Measurements from ENCODE around the gene ZMYM3.
"Not testable (repeated sequence)": the region's sequence is repeated elsewhere in the genome, so short reads cannot be mapped to it uniquely, and the experiment has no call there.

ZMYM3 gene

DNA sequence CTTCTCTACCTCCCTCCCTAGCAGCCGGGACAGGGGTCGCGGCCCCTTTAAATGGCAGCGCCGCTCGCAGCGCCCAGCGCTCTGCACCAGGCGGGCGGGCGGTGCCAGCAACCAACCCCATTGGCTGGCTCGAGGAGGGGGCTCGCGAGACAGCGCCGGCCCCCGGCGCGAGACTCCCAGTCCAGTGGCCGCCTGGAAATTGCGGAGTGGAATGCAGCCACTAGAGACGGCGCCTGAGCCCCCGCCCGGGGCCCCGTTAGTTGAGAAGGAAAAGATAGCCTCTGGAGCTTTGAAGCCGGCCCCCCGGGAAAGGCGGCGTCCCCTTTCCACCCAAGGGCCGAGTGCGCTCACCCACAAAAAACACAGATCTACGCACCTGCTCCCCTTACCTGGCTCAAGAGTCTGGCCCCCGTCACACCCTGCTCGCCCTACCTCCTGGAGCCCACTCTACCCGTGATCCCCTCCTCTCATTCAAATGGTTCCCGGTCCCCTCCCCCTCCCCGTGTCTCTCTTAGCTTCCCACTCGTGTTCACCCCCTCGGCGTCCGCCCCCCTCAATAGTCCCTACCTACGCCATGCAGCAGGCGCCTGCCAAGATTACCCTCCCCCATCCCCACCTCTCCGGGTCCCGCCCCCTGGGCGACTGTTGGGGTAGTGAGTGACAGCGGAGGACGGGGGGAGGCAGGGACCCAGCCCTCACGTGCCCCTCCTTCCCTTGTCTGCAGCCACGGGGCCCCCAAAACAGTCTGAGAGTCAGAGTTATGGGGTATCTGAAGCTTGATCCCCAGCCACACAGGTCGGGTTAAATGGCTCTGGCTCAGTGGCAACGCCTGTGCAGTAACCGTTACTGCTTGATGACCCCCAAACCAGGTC is at the start of gene ZMYM3:
Gene ZMYM3, minus strand, starts transcription at position 49 of the 872 bp plus-strand sequence. CDS start 885 bp downstream, outside the sequence.
- peak; percentile 38 for DNase-seq

DNA sequence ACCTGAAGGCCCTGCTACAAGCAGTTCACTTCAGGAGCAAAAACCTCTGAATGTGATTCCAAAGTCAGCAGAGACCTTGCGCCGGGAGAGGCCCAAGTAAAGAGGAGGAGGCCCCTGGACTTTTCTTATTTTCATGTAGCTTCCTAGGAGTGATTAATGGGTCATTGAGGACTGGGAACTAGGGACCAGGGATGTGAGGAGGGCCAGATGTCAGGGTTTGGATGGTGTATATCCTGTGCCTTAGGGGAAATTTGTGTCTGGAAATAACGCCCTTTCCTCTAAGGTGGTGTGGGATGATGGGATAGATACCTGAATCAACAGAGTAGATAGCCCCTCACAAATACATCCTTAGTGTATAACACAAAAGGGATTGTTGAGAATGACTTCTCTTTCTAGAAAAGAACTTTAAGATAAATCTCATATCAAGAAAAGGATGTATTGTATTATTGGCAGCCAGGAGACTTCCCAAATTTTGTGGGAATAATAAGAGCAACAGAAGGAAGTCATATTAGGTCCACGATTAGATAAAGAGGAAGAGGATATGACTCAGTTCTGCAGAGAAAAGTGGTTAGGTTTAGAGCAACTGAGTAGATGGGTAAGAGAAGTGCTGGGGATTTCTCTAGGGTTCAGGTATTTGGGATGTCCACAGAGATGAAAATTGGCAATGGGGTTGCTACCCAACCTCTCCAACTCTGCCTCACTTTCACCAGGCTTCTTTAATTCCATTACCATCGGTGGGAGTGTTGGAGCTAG is 48.7 kb upstream of the ZMYM3 start:
- no peak for DNase-seq

DNA sequence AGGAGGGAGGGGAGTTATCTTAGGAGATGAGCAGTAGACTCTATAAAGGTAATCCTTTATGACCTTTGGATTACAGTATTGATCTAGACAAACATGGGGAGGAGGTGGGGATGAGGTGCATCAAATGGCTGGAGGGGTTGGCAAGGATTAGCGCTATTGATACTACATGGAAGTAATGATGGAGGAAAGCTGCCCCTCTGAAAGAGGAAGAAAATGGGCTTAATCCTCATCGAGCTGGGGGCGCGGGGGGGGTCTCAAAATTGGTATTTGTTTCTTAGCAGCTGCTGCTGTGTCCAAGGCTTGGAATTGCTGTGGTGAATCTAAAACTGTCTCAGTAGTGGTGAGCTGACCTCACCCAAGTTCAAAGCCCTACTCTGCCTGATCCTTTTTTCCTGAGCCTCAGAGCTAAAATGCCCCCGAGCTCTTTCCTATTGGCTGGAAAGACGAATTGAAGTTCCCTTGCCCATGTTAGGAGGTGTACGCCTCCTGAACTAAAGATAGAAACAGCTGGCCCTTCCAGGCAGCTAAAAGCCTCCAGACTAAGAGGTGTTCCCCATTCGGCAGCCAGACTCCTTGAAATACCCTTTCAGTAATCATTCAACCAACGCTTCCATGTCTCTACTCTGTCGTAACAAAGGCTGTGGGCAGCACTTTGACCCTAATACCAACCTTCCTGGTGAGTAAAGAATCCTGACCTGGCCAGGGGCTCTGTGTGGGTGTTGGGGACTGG is 47.4 kb upstream of the ZMYM3 start, which contains the start of gene ITGB1BP2:
Gene ITGB1BP2, plus strand, starts transcription at position 556 of the 730 bp plus-strand sequence. Its CDS starts 57 bp downstream, at position 613.
- DNase-seq, result no peak

DNA sequence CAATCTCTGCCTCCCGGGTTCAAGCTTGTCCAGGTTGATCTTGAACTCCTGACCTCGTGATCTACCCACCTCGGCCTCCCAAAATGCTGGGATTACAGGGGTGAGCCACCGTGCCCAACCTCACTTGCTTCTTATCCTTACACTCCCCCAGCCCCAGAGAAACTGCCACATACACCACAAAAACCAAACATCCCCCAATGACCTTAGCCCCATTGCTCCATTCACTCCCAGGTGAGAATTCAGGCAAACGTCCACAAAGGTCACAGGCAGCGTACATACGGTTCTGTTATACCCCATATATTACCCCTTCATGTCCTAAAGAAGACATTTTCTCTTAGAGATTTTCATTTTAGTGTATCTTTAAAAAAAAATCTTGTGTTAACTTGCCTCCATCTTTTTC is 46.6 kb upstream of the ZMYM3 start:
- not testable (repeated sequence) for DNase-seq

DNA sequence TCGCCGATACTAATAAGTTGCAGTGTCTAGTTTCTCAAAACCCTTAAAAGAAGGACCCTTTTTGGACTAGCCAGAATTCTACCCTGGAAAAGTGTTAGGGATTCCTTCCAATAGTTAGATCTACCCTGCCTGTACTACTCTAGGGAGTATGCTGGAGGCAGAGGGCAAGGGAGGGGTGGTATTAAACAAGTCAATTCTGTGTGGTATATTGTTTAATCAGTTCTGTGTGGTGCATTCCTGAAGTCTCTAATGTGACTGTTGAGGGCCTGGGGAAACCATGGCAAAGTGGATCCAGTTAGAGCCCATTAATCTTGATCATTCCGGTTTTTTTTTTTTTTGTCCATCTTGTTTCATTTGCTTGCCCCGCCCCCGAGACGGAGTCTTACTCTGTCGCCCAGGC is 46.1 kb upstream of the ZMYM3 start:
- DNase-seq, result not testable (repeated sequence)

DNA sequence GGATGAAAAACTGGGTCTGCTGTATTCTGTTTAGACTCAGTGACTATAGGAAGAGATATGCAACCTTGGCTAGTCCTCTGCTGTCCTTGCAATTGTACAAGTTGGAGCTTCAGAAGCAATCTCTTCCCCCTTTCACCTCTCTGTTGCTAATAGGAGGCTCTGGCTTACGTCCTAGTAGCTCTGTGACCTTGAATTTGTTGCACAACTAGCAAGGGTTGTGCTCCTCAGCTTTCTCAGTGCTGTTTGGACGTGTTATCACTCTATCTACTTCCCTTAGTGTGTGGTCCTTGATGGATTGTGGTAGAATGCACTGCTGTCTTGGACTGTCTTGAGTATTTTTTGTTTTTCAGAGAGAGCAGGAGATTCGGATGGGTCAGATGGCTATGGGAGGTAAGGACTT is 44.2 kb upstream of the ZMYM3 start:
- DNase-seq, result no peak

DNA sequence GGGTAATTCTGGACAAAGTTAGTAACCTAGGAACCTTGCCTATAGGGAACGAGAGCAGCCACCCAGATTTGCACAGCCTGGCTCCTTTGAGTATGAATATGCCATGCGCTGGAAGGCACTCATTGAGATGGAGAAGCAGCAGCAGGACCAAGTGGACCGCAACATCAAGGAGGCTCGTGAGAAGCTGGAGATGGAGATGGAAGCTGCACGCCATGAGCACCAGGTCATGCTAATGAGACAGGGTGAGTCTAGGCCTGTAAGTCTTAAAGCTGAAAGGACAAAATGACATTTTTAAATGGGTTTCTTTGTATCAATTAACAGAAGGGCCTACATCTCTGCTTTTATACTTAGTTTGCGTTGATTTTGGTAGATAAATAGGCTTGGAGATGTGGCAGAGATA is 42.9 kb upstream of the ZMYM3 start:
- DNase-seq, result no peak

DNA sequence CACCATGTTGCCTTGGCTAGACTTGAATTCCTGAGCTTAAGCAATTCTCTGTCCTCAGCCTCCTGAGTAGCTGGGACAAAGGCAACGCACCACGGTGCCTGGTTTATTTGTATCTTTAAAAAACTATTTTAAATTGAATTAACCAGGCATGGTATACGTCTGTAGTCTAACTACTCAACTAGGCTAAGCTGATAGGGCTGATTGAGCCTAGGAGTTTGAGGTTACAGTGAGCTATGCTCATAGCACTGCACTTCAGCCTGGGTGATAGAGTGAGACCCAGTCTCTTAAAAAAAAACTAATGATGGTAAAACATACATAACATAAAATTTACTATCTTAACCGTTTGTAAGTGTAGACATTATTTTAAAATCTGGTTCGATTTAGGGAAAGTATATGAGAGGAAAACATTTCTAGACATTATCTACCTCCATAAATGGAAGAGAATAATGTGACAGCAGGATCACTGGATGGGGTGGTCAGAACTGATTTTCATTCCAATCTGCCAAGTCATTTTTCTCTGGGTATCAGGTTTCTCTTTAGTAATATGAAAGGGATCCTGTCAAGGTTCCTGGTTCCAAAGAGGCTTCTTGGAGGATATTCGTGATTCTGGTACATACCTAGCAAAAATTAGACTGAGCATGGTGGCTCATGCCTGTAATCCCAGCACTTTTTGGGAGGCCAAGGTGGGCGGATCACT is 38.9 kb upstream of the ZMYM3 start:
- no peak for DNase-seq

DNA sequence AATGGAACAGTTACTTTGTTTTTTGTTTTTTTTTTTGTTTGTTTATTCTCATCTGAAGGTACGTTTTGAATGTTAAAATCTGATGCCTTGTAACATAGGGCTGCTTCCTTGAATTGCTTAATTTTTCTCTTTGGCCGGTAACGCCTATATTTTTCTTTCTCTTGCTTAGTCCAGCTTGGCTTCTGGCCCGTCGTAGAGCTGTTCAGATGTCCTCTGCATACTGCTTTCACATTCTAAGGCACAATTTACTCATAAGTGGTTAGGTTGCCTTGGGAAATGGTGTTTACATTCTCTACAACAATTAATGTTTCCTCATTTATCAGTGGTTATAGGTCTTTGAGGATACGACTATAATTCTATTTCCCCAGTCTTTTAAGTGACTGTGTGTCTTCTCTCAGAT is 37.4 kb upstream of the ZMYM3 start:
- no peak for DNase-seq

DNA sequence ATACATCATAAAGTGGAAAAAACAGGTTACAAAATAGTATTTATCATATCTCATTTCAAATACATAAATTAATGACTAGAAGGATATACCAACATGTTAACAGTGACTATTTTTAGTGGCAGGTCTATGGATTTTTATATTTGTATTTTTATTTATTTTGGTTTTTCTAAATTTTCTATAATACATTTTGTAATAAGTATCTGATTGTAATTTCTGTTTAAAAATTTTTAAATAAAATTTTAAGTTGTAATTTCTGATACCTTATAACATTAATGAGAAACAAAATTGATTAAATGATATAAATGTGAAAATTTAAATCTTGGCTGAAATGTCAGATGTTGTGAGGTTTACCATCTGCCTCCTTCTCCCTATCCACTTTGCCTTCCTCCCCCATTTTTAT is 32.0 kb upstream of the ZMYM3 start:
- DNase-seq, result no peak

DNA sequence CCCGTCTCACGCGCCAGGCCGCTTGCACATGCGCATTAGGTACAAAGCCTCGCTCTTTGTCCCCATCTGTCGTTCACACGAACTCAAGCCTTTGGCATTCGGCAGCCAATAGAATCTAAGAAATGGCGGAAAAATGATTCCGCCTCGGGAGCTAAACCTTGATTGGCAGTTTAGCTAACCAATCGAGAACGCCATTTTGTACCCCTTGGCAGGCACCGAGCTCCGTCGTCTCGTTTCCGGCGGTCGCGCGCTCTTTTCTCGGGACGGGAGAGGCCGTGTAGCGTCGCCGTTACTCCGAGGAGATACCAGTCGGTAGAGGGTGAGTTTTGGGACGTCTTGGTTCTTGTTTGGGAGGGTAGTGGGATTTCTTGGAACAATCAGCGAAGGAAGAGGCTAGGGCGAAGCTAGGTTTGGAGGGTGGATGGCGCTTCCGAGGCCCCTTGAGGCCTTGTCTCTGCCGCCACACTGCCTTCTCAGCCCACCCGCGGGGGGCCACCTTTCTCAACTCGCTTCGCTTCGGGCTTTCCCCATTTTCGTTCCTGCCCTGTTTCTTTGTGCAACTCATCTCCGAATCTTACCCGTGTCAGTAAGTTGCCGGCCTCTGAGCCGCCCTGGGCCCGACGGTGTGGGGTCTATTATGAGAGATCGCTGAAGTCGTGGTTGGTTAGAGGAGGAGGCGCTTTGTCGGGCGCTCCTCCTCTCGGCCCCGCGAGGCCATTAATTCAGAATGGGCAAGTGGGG is 29.6 kb upstream of the ZMYM3 start, which contains the start of gene NONO:
Gene NONO, plus strand, starts transcription at position 233 of the 741 bp plus-strand sequence. CDS start 7,003 bp downstream, outside the sequence.
- DNase-seq, result peak; percentile 88

DNA sequence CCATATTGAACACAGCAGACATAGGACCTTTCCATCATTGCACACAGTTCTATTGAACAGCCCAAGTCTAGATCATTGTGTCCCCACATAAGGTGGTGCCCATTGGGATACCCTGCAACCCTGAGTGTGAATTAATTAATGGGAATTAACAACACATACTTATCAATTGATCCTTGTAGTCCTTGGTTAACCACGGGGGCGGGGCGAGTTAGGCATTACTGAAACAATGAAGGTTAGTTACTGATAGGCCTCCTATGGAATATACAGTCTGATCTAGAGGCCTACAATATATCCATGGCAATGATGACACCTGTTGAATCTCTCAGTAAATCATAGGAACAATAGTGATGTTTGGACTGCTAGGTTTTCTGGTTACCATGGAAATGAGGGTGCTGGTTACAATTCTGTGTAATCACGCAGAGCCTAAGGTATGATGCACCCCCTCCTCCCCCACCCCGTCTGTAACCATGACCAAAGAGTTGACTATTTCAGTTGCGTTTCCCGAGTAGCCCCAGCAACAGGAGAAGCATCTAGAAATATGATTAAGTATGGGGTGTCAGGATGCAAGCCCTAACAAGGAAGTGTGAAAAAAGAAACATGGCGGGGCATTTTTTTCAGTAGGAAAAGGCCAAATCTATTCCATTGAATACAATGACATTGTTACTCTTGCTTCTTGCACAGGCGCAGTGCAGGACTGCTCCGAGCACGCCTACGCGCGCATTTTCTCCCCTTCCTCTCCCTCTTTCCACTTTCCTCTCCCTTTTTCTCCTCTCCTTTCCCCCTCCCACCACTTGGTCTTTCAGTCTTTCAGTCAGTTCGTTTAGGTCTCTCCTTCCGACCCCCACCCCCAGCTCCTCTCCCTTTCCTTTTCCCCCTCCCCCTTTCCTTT is 28.8 kb upstream of the ZMYM3 start:
- peak; percentile 21 for DNase-seq

DNA sequence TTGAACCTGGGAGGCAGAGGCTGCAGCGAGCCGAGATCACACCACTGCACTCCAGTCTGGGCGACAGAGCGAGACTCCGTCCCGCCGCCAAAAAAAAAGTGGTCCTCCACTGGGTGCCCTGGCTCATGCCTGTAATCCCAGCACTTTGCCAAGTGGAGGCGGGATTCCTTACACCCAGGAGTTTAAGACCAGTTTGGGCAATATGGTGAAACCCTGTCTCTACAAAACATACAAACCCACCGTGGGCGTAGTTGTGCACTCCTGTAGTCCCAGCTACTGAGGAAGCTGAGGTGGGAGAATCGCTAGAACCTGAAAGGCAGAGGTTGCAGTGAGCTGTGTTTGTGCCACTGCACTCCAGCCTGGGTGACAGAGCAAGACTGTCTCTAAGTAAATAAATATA is 27.4 kb upstream of the ZMYM3 start:
- DNase-seq, result not testable (repeated sequence)

DNA sequence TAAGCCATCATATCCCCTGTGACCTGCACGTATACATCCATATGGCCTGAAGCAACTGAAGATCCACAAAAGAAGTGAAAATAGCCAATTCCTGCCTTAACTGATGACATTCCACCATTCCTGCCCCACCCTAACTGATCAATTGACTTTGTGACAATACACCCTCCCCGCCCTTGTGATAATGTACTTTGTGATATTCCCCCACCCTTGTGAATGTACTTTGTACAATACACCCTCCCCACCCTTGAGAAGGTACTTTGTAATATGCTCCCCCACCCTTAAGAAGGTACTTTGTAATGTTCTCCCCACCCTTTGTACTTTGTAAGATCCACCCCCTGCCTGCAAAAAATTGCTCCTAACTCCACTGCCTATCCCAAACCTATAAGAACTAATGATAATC is 18.4 kb upstream of the ZMYM3 start:
- not testable (repeated sequence) for DNase-seq

DNA sequence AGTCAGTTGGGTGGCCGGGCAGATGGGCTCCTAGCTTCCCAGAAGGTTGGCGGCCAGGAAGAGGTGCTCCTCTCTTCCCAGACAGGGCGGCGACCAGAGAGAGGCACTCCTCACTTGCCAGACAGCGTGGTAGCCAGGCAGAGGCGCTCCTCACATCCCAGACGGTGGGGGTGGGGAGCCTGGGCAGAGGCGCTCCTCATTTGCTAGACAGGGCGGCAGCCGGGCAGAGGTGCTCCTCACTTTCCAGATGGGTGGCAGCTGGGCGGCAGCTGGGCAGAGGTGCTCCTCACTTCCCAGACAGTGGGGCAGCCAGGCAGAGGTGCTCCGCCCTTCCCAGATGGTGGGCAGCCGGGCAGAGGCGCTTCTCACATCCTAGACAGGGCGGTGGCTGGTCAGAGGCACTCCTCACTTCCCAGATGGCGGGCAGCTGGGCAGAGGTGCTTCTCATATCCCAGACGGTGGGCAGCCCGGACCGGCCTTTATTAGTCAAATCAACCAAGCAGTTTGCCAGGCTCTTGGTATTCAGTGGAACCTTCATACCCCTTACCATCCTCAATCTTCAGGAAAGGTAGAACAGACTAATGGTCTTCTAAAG is 16.0 kb upstream of the ZMYM3 start:
- no peak for DNase-seq

DNA sequence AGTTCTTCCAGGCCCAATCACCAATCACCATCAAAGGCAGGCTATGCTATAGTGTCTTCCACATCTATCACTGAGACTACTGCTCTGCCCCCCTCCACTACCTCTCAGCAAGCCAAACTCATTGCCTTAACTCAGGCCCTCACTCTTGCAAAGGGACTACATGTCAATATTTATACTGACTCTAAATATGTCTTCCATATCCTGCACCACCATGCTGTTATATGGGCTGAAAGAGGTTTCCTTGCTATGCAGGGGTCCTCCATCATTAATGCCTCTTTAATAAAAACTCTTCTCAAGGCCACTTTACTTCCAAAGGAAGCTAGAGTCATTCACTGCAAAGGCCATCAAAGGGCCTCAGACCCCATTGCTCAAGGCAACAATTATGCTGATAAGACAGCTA is 14.7 kb upstream of the ZMYM3 start:
- not testable (repeated sequence) for DNase-seq

DNA sequence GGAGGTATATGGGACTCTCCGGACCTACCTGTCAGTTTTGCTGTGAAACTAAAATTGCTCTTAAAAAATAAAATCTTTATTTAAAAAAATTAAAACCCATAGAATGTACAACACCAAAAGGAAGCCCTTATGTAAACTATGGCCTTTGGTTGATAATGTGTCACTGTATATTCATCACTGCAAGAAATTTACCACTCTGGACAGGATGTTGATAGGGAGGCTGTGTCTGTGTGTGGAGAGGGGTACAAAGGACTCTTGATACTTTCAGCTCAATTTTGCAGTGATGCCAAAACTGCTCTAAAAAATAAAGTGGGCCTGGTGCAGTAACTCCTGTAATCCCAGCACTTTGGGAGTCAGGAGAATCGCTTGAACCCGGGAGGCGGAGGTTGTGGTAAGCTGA is 2.9 kb upstream of the ZMYM3 start:
- DNase-seq, result no peak

DNA sequence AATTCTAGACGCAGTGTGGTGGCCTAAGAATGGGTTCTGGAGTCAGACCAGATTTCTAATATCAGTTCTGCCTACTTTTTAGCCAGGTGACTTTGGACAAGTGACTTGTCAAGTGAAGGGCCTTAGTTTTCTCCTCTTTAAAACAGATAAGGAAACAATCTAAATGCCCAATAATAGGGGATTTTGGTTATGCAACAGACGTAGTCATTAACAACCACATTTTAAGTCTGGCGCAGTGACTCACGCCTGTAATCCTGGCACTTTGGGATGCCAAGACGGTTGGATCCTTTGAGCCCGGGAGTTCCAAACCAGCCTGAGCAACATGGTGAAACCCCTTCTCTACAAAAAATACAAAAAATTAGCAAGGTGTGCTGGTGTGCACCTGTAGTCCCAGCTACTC is 2.1 kb upstream of the ZMYM3 start:
- DNase-seq, result no peak

DNA sequence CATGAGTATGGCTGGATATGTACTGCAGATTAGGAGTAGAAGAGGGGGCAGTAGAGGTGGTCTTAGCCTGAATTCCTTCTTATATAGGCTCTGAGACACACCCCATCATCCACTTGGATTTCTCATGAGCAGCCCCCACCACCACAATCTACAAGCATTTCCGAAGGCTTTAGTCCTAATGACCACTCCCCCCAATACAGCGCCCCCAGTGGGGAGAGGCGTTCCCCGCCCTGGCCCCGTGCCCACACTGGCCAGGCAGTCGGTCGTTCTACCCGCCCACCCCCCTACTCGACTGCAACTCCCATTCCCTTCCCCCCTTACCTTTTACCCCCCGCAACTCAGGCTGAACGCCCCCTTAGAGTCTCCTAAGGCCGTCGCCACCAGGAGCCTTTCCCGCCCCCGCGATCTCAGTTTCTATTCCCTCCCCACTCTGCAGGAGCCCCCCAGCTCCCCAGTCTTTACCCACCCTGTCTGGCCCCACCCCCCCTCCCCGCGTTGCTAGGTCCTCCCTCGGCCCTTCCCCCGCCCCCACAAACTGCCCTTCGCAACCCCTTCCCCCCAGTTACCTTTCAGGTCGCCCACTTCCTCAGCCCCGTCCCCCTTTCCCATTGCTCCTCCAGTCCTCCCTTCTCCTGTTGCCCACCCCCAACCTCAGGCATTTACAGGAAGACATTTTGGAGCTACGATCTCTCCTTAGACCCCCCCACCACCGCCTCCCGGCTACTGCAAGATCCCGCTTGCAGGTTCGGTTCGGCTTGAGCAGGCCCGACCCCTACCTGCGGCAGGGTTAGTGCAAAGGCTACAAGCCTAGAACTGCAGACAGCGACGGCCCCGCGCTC is 468 bp downstream of the ZMYM3 start:
- DNase-seq, result no peak

Data from NCI-H2029 treated with DMSO at 0.1 percent for 48 hours (cell line).